OCI-LY7 (cell line): ENCODE results near the gene ATP6V1A. TPM values are rescaled to one million over a fixed set of nuclear protein-coding genes. Genes with fewer than 3 reads are reported as not detected.

ENCODE experiments used
- BruUV-seq: library from RNA; stranded (reverse); fragments of 400-500 nt; replicated peaks from 2 replicates; lab custom pipeline; 2021; lab: Mats Ljungman, UMichigan
- CTCF ChIA-PET: fragments of 300-600 bp; sonication (Branson Sonifier 250); formaldehyde crosslinking; loops from one replicate; lab custom pipeline; 2022; ENCODE audit warnings: antibody characterized with exemption; ENCODE audit not compliant: unreplicated experiment; lab: Charles Lee
- POLR2A ChIA-PET: fragments of 300-600 bp; sonication (Branson Sonifier 250); formaldehyde crosslinking; loops from one replicate; lab custom pipeline; 2022; ENCODE audit warnings: antibody characterized with exemption; lab: Charles Lee
- DNase-seq: peaks from one replicate; pipeline ENCODE4 v3.0.0-alpha.2; 2015; ENCODE audit warnings: low spot score
- H2AFZ ChIP-seq: fragments of 200-600 bp; sonication (generic), shearing (Covaris generic); 2 replicates; pipeline ENCODE4 v1.6.1; 2014; ENCODE audit warnings: mild to moderate bottlenecking, antibody characterized with exemption, low read length, moderate library complexity
- H3K27ac ChIP-seq: fragments of 200-600 bp; sonication (generic); 2 replicates; pipeline ENCODE4 v1.5.1; 2014; ENCODE audit warnings: mixed run types, low read depth, mild to moderate bottlenecking, moderate library complexity, low read length, inconsistent platforms; ENCODE audit not compliant: poor library complexity, severe bottlenecking
- H3K36me3 ChIP-seq: fragments of 200-600 bp; sonication (generic); 2 replicates; pipeline ENCODE4 v1.6.1; 2014; ENCODE audit warnings: mild to moderate bottlenecking, antibody characterized with exemption, low read length, moderate library complexity, mixed read lengths; ENCODE audit not compliant: insufficient read depth
- H3K4me1 ChIP-seq: fragments of 200-600 bp; sonication (generic); 2 replicates; pipeline ENCODE4 v1.5.1; 2014; ENCODE audit warnings: mild to moderate bottlenecking, low read length; ENCODE audit not compliant: insufficient read depth, poor library complexity, severe bottlenecking
- H3K4me2 ChIP-seq: fragments of 200-600 bp; sonication (generic); 2 replicates; pipeline ENCODE4 v1.6.1; 2014; ENCODE audit warnings: mild to moderate bottlenecking, low read length
- H3K4me3 ChIP-seq: fragments of 200-600 bp; sonication (generic); 2 replicates; pipeline ENCODE4 v1.5.1; 2014; ENCODE audit warnings: mild to moderate bottlenecking, low read depth, low read length; ENCODE audit not compliant: poor library complexity, severe bottlenecking
- H3K79me2 ChIP-seq: fragments of 200-600 bp; sonication (generic); 2 replicates; pipeline ENCODE4 v1.6.1; 2016; ENCODE audit warnings: low read depth, mild to moderate bottlenecking, low read length, moderate library complexity, mixed read lengths; ENCODE audit not compliant: insufficient read depth
- H3K9me2 ChIP-seq: fragments of 200-600 bp; sonication (generic); 2 replicates; pipeline ENCODE4 v1.6.1; 2016; ENCODE audit warnings: mild to moderate bottlenecking, low read length, mixed read lengths; ENCODE audit not compliant: insufficient read depth
- H3K9me3 ChIP-seq: fragments of 200-600 bp; sonication (generic); 2 replicates; pipeline ENCODE4 v1.6.1; 2014; ENCODE audit warnings: mild to moderate bottlenecking, mixed run types, low read length, mixed read lengths
- H4K20me1 ChIP-seq: fragments of 200-600 bp; sonication (generic); 2 replicates; pipeline ENCODE4 v1.6.1; 2014; ENCODE audit warnings: mild to moderate bottlenecking, antibody characterized with exemption, low read length, moderate library complexity, mixed read lengths; ENCODE audit not compliant: insufficient read depth
- CTCF ChIP-seq: fragments of 200-600 bp; sonication (generic); conservative IDR thresholded peaks from 2 replicates; pipeline ENCODE4 v1.5.1; 2014; ENCODE audit warnings: mild to moderate bottlenecking, antibody characterized with exemption, low read length, moderate library complexity, mixed read lengths
- EZH2phosphoT487 ChIP-seq: fragments of 200-600 bp; sonication (generic); IDR thresholded peaks from 2 replicates; pipeline ENCODE4 v1.6.1; 2018; ENCODE audit warnings: low read depth, borderline replicate concordance, mild to moderate bottlenecking, mixed run types, antibody characterized with exemption, low read length, moderate library complexity, mixed read lengths
- intact Hi-C: fragments of 100-400 bp; cut with micrococcal nuclease; formaldehyde crosslinking; loops from one replicate; pipeline ENCODE4 v1.10.0; 2022; ENCODE audit not compliant: unreplicated experiment
- total RNA-seq, 2 experiments: library from RNA; depleted of rRNA in 1 of 2; stranded (reverse); fragments of >200 nt in 1 of 2; shearing (Covaris generic) in 1 of 2; gene quantifications; 2 replicates each; pipeline ENCODE4 v1.2.3, GENCODE V29; 2014 to 2022

The ATP6V1A gene
- total RNA-seq, 2 experiments from 2014 or later = 26.5 to 77.3 TPM

- no peak overlapping the region for H3K27ac ChIP-seq
- no peaks in the 10 kb centered on the region for H3K9me2 ChIP-seq
- no peaks in the 10 kb centered on the region; the same call in 1 of the 2 replicates for H3K36me3 ChIP-seq
- H3K9me3 ChIP-seq = peaks cover 20% of the 10 kb centered on the region
- no TSS peak for BruUV-seq
- ChIA-PET CTCF (no interaction called here), POLR2A (interaction anchor here (0.7 kb wide), 2 partner anchors 179 to 1256 kb away, joined by 3 to 4 read pairs; no protein-coding TSS in a partner anchor)
- intact Hi-C loops = loop anchor here (2.0 to 10.0 kb wide), 2 partner anchors 86 to 622 kb away; partner anchors contain the start of genes ATP6V1A and NAA50
- H4K20me1 ChIP-seq = no peaks in the 10 kb centered on the region
- no peaks in the 10 kb centered on the region for H3K79me2 ChIP-seq
- 0 out of 2 replicates have a peak overlapping the region, but pooled peaks have one; percentile 14 for H3K4me2 ChIP-seq
- no peak overlapping the region for H3K4me3 ChIP-seq
- peak overlapping the region; percentile 79 for H2AFZ ChIP-seq
- peaks cover 40% of the 10 kb centered on the region for H3K4me1 ChIP-seq
- DNase-seq = no peak
- TF ChIP-seq EZH2phosphoT487 = no peak
- no peak for TF ChIP-seq CTCF
Observed at GRCh38 chr3:113832477-113833164, 85.8 kb downstream of the ATP6V1A start.

- Histone ChIP-seq H3K4me1 (peaks cover 27% of the 10 kb centered on the region), H4K20me1 (no peaks in the 10 kb centered on the region), H3K4me3 (no peak overlapping the region), H2AFZ (no peak overlapping the region), H3K36me3 (no peaks in the 10 kb centered on the region; the same call in 1 of the 2 replicates), H3K9me2 (no peaks in the 10 kb centered on the region), H3K4me2 (no peak overlapping the region), H3K9me3 (peaks cover 20% of the 10 kb centered on the region), H3K27ac (no peak overlapping the region), H3K79me2 (no peaks in the 10 kb centered on the region)
- ChIA-PET POLR2A (interaction anchor here (0.6 to 1.2 kb wide), 3 partner anchors 9 to 550 kb away, joined by 3 to 4 read pairs (median 4); no protein-coding TSS in a partner anchor), CTCF (no interaction called here)
- intact Hi-C loops = loop anchor here (5.0 to 10.0 kb wide), 2 partner anchors 317 to 620 kb away; no protein-coding TSS in a partner anchor
- BruUV-seq = no TSS peak
- no peak for TF ChIP-seq EZH2phosphoT487
- TF ChIP-seq CTCF = no peak
- DNase-seq = no peak
Observed at GRCh38 chr3:113834983-113835382, 88.1 kb downstream of the ATP6V1A start.
